Prostate gland (tissue), 2 donors: Measurements from ENCODE around the gene EML1.

Experiments
- POLR2AphosphoS5 ChIP-seq: sonication (generic); formaldehyde crosslinking; IDR thresholded peaks from one replicate; pipeline ENCODE4 v1.6.1; 2017; ENCODE audit warnings: antibody characterized with exemption
- TF ChIP-seq, protein P1 (sequence below), 4 experiments: fragments of 200-600 bp in 2 of 4; fragments of 450-650 bp in 2 of 4; sonication (generic) in 2 of 4; IDR thresholded peaks; 1 replicate in 3 of 4; 2 replicates in 1 of 4; pipeline ENCODE4 v1.5.1; 2016 to 2019; ENCODE audit warnings: antibody characterized with exemption in 4 of 4, mild to moderate bottlenecking in 2 of 4, moderate library complexity in 2 of 4

GRCh38 chr14:99990268-99991170 lies 197.3 kb downstream of the EML1 start:
- TF ChIP-seq, protein P1, sequence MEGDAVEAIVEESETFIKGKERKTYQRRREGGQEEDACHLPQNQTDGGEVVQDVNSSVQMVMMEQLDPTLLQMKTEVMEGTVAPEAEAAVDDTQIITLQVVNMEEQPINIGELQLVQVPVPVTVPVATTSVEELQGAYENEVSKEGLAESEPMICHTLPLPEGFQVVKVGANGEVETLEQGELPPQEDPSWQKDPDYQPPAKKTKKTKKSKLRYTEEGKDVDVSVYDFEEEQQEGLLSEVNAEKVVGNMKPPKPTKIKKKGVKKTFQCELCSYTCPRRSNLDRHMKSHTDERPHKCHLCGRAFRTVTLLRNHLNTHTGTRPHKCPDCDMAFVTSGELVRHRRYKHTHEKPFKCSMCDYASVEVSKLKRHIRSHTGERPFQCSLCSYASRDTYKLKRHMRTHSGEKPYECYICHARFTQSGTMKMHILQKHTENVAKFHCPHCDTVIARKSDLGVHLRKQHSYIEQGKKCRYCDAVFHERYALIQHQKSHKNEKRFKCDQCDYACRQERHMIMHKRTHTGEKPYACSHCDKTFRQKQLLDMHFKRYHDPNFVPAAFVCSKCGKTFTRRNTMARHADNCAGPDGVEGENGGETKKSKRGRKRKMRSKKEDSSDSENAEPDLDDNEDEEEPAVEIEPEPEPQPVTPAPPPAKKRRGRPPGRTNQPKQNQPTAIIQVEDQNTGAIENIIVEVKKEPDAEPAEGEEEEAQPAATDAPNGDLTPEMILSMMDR (IDR thresholded peaks at IDR 0.05): no peak
- no peak for TF ChIP-seq POLR2AphosphoS5
